ENCODE results near the gene NPAS3.

GRCh38 chr14:33433396-33433795, 494.7 kb downstream of the NPAS3 start:
- no peak for TF ChIP-seq CTCF (IDR thresholded peaks at IDR 0.05)
- TF ChIP-seq TP53 (CRISPR knock-in tag; IDR thresholded peaks at IDR 0.05), result no peak
- no peak for TF ChIP-seq MAFK (IDR thresholded peaks at IDR 0.05; ENCODE audit: partially characterized antibody)
- TF ChIP-seq RAD21 (conservative IDR thresholded peaks at IDR 0.05 in 1 of 2, IDR thresholded peaks at IDR 0.05 in 1 of 2), result no peak
- no peak for TF ChIP-seq NR3C1 (IDR thresholded peaks at IDR 0.05)
- TF ChIP-seq HMGXB4 (CRISPR knock-in tag; IDR thresholded peaks at IDR 0.05; ENCODE audit: borderline replicate concordance), result no peak

Measured in A549 (cell line).